ENCODE data around the gene FNDC3B.

The FNDC3B gene

DNA sequence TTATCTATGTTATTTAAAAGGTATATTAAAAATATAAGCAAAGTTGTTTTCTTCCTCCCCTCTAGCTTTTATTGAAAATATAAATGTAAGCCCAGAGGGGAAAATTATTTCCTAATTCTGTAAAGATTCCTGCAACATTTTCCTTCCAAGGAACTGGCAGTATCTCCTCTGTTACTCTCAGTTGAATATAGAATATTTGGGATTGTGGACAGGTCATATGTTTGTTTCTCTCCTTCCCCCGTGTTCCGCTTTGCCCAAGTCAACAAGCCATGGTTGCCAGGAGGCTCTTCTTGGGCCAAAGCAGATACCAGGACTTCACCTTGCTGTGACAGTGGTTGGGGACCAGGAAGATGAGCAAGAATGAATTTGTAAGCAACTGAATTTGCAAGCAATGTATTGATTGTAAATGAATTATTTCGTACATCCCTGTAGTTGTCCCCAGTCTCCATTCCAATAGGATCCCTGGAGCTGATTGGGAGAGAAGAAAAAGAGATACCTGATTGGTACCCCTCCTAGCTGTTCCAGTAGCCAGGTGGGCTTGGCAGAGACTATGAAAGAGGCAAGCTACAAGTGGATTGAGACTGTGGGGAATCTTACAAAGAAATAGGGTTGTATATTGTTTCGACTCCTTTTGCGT is 130.8 kb downstream of the FNDC3B start:
- DNase-seq (ENCODE audit: low read depth in 2 of 2), result no peak

- no peak for DNase-seq (ENCODE audit: low read depth in 2 of 2)
Measured at GRCh38 chr3:172170841-172171240, 131.5 kb downstream of the FNDC3B start.

DNA sequence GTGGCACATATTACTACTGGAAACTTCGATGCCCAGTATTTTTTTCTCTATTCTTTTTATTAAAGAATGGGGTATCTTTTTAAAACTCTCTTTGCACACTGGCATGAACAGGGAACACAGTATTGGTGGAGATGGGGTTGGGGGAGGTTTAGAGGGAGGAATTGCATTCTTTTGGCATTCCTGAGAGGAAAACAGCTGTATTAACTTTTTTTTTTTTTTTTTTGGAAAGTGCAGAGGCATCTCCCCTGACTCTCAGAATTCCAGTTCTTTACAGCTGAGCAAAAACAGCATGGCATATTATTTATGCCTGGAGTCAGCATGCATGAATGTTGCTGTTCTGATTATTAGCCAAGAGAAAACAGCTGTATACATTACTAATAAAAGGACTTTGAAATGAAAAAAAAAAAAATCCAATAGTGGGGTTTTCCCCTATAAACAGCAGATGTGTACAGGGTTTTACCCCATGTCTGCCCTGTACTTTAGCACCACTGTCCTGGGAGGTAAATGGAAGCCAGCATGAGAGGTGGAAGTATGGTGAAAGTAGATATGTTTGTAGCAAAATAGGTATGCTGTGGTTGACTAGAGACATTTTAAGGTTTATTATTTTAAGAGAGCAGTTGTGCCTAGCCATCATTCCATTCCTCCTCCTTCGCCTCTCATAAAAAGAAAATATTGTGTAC is 132.2 kb downstream of the FNDC3B start:
- DNase-seq (ENCODE audit: low read depth in 2 of 2), result no peak

- no peak for DNase-seq (ENCODE audit: low read depth in 2 of 2)
Measured at GRCh38 chr3:172173316-172174254, 134.2 kb downstream of the FNDC3B start.

DNA sequence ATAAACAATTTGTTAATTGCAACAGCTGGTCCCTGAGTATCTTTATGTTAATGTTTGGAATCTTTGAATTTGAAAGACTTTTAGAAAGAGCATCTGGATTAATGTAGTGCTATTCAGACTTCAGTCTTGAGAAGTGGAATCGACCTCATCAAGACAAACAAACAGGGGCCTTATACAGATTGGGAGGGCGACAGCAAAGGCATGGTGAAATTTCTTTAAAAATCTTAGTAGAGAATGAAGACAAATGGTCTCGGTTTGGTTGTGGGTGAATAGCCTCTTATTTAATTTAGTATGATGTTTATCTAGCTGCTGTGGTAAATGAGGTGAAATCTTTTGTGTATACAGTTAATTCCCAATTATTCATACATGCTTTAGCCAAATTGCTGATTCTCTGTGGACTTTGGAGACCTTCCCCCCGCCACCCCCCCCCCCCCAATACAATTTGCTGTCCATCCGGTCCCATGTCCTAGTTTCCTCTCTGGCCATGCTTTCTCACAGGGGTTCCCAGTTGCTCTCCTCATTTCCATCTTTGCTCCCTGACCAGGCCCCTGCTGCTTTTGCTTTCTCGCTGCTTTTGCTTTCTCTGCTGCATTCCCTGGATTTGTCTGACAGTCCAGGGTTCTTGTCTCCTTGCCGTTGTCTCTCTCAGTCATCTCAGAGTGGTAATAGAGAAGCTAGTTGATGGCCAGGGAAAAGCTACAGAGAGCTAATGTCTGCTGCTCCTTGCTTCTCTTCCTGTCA is 135.3 kb downstream of the FNDC3B start:
- no peak for DNase-seq (ENCODE audit: low read depth in 2 of 2)

DNA sequence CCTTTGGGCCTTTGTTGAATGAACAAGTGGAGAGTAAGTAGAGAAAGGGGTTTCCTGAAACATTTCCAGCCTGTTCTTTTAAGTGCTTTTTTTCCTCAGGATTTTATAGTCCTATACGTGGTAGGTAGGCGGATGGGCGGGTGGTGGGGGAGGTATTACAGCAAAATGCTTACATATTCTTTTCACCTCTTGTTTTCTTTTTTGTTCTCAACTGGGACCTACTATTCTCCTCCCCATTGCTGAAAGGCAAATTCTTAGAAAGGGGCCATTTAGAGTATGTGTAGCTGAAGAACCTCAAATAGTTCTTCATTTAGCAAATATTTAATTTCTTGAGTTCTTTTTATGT is 135.8 kb downstream of the FNDC3B start:
- DNase-seq (ENCODE audit: low read depth in 2 of 2), result no peak

GRCh38 chr3:172176061-172176770 is 136.8 kb downstream of the FNDC3B start:
- no peak for DNase-seq (ENCODE audit: low read depth in 2 of 2)

DNA sequence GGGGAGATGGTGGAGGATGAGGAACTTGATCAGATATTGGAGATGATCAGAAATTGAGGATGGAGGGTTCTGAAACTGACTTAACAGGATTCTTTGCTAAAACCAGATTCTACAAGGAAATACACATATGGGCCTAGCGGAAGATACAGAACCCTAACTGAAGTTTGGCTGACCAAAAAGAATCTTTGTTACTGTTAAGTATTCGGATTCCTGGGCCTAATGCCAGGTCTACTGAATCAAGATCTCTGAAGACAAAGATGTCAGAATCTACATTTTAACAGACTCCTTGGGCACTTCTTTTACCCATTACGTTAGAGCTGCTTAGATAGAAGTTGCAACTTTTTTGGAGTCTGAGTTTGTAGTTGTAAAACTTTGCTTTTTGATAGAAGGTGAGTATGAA is 137.7 kb downstream of the FNDC3B start:
- DNase-seq (ENCODE audit: low read depth in 2 of 2), result no peak

DNA sequence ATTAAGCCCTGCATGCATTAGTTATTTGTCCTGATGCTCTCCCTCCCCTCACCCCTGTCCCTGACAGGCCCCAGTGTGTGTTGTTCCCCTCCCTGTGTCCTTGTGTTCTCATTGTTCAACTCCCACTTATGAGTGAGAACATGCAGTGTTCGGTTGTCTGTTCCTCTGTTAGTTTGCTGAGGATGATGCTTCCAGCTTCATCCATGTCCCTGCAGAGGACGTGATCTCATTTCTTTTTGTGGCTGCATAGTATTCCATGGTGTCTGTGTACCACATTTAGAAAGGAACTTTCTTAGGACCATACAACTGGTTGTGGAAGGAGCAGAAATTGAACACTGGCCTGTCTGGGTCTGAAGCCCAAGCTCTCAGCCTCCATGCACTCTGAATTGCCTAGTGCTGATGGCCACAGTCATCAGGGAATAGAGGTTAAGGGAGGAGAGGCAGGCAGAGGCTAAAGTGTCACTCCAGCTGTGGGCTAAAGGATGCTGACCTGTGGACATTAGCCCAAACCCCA is 138.5 kb downstream of the FNDC3B start:
- DNase-seq (ENCODE audit: low read depth in 2 of 2), result no peak

GRCh38 chr3:172179680-172180399 is 140.5 kb downstream of the FNDC3B start:
- DNase-seq (ENCODE audit: low read depth in 2 of 2), result no peak

GRCh38 chr3:172180473-172180872 is 141.1 kb downstream of the FNDC3B start:
- DNase-seq (ENCODE audit: low read depth in 2 of 2), result no peak

DNA sequence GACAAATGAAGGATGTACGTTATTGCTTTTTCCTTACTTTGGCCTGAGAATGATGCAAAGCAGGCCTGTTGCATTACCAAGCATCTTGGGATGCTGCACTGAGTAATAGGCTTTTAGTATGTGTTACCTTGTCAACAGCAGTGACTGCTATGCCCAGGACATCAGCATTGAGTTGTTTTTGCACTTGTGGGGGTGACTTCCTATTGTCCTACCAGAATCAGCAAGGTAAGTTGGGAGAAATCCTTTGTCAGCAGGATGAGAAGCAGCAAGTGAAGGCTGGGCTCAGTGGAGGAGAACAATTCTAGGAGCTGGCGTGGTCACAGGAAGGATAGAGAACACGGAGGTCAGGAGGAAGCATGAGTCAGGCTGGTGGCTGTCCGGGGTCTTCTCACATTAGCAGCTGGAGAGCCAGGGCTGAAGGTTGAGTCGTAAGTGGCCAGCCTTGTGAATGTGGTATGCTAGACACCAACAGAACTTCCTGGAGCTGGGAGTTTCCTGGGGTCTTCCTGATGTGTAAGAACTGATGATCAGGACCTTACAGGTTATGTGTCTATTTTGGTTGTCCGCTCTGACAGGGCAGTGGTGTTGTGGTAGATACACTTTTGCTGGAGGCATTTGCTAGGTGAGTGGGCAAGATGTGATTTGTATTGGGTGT is 142.7 kb downstream of the FNDC3B start:
- no peak for DNase-seq (ENCODE audit: low read depth in 2 of 2)

DNA sequence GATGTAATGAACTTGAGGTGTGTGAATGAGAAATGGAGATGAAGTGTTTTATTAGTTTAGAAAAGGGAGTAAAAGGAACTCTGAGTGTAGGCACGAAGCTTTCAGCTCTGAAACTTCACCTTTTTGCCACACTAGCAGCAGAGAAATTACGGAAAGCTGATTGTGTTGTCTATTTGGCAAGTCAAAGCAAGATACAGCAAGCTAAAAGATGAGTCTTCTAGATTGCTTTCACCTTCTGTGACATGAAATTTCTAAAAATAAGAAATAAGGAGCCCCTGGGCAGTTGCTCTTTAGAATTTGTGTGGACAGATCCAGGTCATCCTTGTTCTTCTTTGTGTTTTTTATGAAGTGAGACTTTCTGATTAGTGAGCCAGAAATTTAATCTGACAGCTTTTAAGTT is 143.4 kb downstream of the FNDC3B start:
- no peak for DNase-seq (ENCODE audit: low read depth in 2 of 2)

GRCh38 chr3:172184106-172184822 is 144.9 kb downstream of the FNDC3B start:
- DNase-seq (ENCODE audit: low read depth in 2 of 2), result no peak

DNA sequence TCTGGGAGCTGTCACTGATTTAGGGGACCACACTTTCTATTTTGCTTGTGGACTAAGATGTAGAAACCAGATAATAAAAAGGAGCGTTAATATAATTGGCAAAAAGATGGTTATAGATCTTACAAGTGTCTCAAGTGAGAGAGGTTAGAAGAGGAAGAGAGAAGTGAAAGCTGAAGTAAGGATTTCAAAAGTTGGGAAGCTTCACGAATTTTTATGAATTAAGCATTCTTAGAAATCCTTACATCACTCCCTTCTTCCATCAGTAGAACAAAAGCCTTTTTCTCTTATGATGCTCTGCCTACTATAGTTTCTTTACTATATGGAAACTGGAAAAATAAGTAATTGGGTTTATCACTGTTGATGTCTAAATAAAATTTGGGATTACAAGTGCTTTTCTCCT is 146.5 kb downstream of the FNDC3B start:
- no peak for DNase-seq (ENCODE audit: low read depth in 2 of 2)

DNA sequence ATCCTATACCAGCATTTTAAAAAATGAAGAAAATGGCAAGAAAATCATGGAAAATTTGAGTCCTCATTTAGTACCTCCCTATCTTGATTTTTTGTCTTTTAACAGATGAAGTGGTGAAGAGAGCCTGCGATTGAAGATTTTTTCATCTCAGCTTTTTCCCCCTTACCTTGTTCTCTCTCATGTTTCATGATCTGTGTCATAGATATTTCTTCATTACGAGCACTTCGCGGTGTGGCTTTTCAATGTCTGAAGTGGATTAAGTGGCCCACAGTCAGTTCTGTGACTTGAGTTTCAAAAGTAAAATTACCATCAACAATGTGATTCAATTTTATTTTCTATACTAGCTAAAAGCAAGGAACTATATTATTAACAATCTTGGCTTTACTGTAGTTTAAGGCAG is 147.2 kb downstream of the FNDC3B start:
- DNase-seq (ENCODE audit: low read depth in 2 of 2), result no peak

GRCh38 chr3:172187511-172187910 is 148.1 kb downstream of the FNDC3B start:
- no peak for DNase-seq (ENCODE audit: low read depth in 2 of 2)

- no peak for DNase-seq (ENCODE audit: low read depth in 2 of 2)
Measured at GRCh38 chr3:172188511-172188910, 149.1 kb downstream of the FNDC3B start.

DNA sequence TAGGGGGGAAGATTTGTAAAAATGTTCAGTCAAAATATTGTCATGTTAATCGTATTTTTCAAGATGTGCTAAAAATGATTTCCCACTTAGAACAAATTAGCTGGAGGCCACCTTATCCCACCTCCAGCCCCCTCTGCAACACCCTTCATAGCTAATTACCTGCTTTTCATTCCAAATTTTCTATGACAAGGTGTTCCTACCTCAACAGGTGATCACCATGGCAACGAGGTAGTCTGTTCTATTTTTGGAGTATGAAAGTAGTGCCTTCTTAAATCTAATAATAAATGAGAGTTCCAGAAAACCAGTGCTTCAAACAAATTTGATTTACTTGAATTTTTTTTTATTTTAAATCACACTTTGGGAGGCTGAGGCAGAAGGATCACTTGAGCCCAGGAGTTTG is 149.8 kb downstream of the FNDC3B start:
- DNase-seq (ENCODE audit: low read depth in 2 of 2), result no peak

Measured in stimulated activated CD4-positive, alpha-beta T cell treated with anti-CD3 and anti-CD28 coated beads, Interleukin-1b, Interleukin-23, amount 100 ng/mL, for 4 hours (primary cell).